PC-9 (cell line): ENCODE results near the gene SGK2. TPM values are rescaled to one million over a fixed set of nuclear protein-coding genes. Genes with fewer than 3 reads are reported as not detected.

ENCODE experiments used
- BruUV-seq: library from RNA; stranded (reverse); fragments of 400-500 nt; replicated peaks from 2 replicates; lab custom pipeline; 2021; lab: Mats Ljungman, UMichigan
- CTCF ChIA-PET: fragments of 300-600 bp; sonication (Branson Sonifier 250); formaldehyde crosslinking; loops from one replicate; lab custom pipeline; 2022; ENCODE audit warnings: antibody characterized with exemption; lab: Charles Lee
- POLR2A ChIA-PET: fragments of 300-600 bp; sonication (Branson Sonifier 250); formaldehyde crosslinking; loops from one replicate; lab custom pipeline; 2022; ENCODE audit warnings: antibody characterized with exemption; ENCODE audit not compliant: unreplicated experiment; lab: Charles Lee
- DNase-seq, 2 experiments: peaks; one replicate each; pipeline versions ENCODE4 v3.0.0 to v3.0.0-alpha.2; 2015 to 2022; ENCODE audit warnings: mixed read lengths in 1 of 2
- H2AFZ ChIP-seq: fragments of 200-600 bp; sonication (generic); 2 replicates; pipeline ENCODE4 v1.8.1; 2017; ENCODE audit warnings: antibody characterized with exemption
- H3F3A ChIP-seq: fragments of 200-600 bp; sonication (generic); 2 replicates; pipeline ENCODE4 v1.8.1; 2017; ENCODE audit warnings: antibody characterized with exemption, mild to moderate bottlenecking, low read depth; ENCODE audit not compliant: insufficient read depth
- H3K27ac ChIP-seq: fragments of 200-600 bp; sonication (generic); 2 replicates; pipeline ENCODE4 v1.6.1; 2016; ENCODE audit warnings: mixed run types
- H3K27me3 ChIP-seq: fragments of 200-600 bp; sonication (generic); 2 replicates; pipeline ENCODE4 v1.6.1; 2016; ENCODE audit warnings: low read depth, mixed run types; ENCODE audit not compliant: insufficient read depth
- H3K36me3 ChIP-seq: fragments of 200-600 bp; sonication (generic); 2 replicates; pipeline ENCODE4 v1.6.1; 2016; ENCODE audit warnings: low read depth, mixed run types
- H3K4me1 ChIP-seq: fragments of 200-600 bp; sonication (generic); replicated peaks from 2 replicates; pipeline ENCODE4 v1.6.1; 2016; ENCODE audit warnings: mixed run types; ENCODE audit not compliant: insufficient read depth
- H3K4me2 ChIP-seq: fragments of 200-600 bp; sonication (generic); 2 replicates; pipeline ENCODE4 v1.6.1; 2017; ENCODE audit warnings: mixed run types
- H3K4me3 ChIP-seq: fragments of 200-600 bp; sonication (generic); 2 replicates; pipeline ENCODE4 v1.6.1; 2016; ENCODE audit warnings: mixed run types
- H3K79me2 ChIP-seq: fragments of 200-600 bp; sonication (generic); 2 replicates; pipeline ENCODE4 v1.6.1; 2017; ENCODE audit warnings: low read depth, mixed run types
- H3K9me2 ChIP-seq: fragments of 200-600 bp; sonication (generic); 2 replicates; pipeline ENCODE4 v1.8.1; 2017; ENCODE audit warnings: mild to moderate bottlenecking; ENCODE audit not compliant: insufficient read depth
- H3K9me3 ChIP-seq: fragments of 200-600 bp; sonication (generic); 2 replicates; pipeline ENCODE4 v1.8.1; 2016; ENCODE audit warnings: low read depth; ENCODE audit not compliant: insufficient read depth
- H4K20me1 ChIP-seq: fragments of 200-600 bp; sonication (generic); 2 replicates; pipeline ENCODE4 v1.8.1; 2017; ENCODE audit not compliant: insufficient read depth
- EZH2 ChIP-seq: fragments of 200-600 bp; sonication (generic); IDR thresholded peaks from 2 replicates; pipeline ENCODE4 v1.8.0; 2017; ENCODE audit warnings: antibody characterized with exemption, low read depth
- intact Hi-C: fragments of 100-400 bp; cut with micrococcal nuclease; formaldehyde crosslinking; loops from one replicate; pipeline ENCODE4 v1.10.0; 2022; ENCODE audit not compliant: unreplicated experiment
- total RNA-seq: library from RNA; stranded (reverse); gene quantifications from 2 replicates; pipeline ENCODE4 v1.2.3, GENCODE V29; 2021
- TF ChIP-seq, protein P1 (sequence below): fragments of 200-600 bp; sonication (generic); conservative IDR thresholded peaks from 2 replicates; pipeline ENCODE4 v1.6.1; 2017; ENCODE audit warnings: mixed run types, antibody characterized with exemption, mild to moderate bottlenecking, moderate library complexity

Gene SGK2
- total RNA-seq, 1 experiment from 2014 or later, result 3.1 TPM

DNA sequence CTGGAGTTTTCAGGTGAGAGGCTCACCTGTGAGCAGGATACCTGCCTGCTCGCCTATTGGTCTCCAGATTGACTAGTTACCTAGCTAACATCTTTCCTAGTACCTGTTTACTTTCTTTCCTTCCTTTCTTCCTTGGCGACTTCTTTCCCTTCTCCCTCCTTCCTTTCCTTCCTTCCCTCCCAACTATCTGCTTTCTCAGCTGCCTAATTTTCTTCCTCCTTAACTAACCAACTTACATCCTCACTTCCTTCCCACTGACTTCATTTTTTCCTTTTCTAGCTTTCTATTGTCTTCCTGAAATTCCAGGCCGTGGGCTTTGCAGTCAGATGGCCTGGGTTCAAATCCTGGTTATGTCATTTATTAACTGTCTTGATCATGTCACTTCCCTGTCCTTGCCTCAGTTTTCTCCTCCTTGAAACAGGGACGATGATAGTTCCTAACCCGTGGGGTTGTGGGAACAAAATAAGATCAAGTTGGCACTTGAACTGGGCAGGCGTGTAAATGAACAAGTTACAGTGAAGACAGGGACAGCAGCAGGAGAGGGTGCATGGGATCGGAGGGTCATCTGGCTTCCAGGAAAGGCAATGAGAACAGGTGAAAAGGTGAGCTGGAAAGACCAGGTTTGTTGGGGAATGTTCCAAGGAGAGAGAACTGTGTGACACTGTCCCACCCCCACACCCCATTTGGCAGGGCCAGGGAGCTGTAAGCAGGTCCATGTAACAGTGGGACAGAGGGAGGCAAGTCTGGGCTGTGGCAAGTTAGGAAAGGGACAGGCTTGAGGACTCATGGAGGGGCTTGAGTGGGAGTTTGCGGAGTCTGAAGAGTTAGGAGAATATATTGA lies 540 bp downstream of the SGK2 start:
- Histone ChIP-seq H3K79me2 (no peaks in the 10 kb centered on the region), H3K9me2 (no peaks in the 10 kb centered on the region), H3F3A (peaks cover 15% of the 10 kb centered on the region; the same call in 1 of the 2 replicates), H3K9me3 (no peaks in the 10 kb centered on the region), H3K27ac (peak overlapping the region; percentile 52), H4K20me1 (no peaks in the 10 kb centered on the region), H2AFZ (peak overlapping the region; percentile 42), H3K4me1 (peaks cover 20% of the 10 kb centered on the region), H3K36me3 (no peaks in the 10 kb centered on the region), H3K27me3 (no peaks in the 10 kb centered on the region), H3K4me3 (no peak overlapping the region), H3K4me2 (peak overlapping the region; percentile 53)
- ChIA-PET CTCF (interaction anchor here (1.1 kb wide), 1 partner anchor 31 kb away, joined by 3 read pairs; the partner anchor contains the start of gene IFT52), POLR2A (no interaction called here)
- no TSS peak for BruUV-seq
- intact Hi-C loops, result no loop called here
- no peak for DNase-seq
- no peak for TF ChIP-seq EZH2
- TF ChIP-seq, protein P1, sequence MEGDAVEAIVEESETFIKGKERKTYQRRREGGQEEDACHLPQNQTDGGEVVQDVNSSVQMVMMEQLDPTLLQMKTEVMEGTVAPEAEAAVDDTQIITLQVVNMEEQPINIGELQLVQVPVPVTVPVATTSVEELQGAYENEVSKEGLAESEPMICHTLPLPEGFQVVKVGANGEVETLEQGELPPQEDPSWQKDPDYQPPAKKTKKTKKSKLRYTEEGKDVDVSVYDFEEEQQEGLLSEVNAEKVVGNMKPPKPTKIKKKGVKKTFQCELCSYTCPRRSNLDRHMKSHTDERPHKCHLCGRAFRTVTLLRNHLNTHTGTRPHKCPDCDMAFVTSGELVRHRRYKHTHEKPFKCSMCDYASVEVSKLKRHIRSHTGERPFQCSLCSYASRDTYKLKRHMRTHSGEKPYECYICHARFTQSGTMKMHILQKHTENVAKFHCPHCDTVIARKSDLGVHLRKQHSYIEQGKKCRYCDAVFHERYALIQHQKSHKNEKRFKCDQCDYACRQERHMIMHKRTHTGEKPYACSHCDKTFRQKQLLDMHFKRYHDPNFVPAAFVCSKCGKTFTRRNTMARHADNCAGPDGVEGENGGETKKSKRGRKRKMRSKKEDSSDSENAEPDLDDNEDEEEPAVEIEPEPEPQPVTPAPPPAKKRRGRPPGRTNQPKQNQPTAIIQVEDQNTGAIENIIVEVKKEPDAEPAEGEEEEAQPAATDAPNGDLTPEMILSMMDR, result no peak

DNA sequence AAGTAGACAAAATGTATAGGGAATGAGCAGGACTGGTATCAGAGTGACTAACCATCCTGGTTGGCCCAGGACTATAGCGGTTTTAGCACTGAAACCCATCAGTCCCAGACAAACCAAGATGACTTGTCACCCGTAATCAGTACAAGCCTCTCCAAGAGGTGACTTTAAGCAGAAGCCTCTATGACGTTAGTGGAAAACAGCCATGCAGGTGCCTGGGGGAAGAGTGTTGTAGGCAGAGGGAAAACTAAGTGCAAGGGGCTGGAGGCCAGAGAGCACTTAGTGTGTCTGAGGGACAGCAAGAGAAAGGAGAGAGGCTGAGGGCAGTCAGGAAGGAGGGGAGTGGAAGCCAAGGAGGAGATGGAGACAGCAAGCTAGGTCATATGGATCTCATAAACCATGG lies 2.1 kb downstream of the SGK2 start:
- POLR2A ChIA-PET, result interaction anchor here (0.6 to 0.7 kb wide), 2 partner anchors 594 to 1000 kb away, joined by 3 to 24 read pairs; no protein-coding TSS in a partner anchor
- Histone ChIP-seq H3K9me2 (no peaks in the 10 kb centered on the region), H2AFZ (no peak overlapping the region), H3K9me3 (no peaks in the 10 kb centered on the region), H4K20me1 (no peaks in the 10 kb centered on the region), H3K4me1 (peaks cover 20% of the 10 kb centered on the region), H3K4me3 (no peak overlapping the region), H3K79me2 (no peaks in the 10 kb centered on the region), H3K27me3 (no peaks in the 10 kb centered on the region), H3K36me3 (no peaks in the 10 kb centered on the region), H3K27ac (no peak overlapping the region), H3K4me2 (no peak overlapping the region), H3F3A (peaks cover 15% of the 10 kb centered on the region; the same call in 1 of the 2 replicates)
- BruUV-seq, result no TSS peak
- intact Hi-C loops, result no loop called here
- no peak for TF ChIP-seq EZH2
- TF ChIP-seq, protein P1, result no peak
- no peak for DNase-seq
- CTCF ChIA-PET, result no interaction called here

DNA sequence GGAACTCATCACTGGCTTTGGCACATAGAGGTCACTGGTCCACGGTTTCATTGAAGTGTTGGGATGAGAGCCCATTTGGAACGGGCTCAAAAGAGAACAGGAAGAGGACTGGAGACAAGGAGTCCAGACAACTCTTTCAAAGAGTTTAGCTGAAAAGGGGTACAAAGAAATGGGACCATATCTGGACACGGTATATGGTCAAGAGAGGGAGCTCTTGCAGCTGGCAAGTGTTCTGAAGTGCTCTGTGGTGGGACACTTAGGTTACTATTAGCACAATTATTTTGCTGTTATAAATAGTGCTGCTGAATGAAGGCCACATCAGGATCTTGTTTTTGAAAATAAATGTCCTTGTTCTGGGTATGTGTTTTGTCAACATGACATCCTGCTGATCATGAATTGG lies 4.6 kb downstream of the SGK2 start:
- H3K9me3 ChIP-seq, result no peaks in the 10 kb centered on the region
- H3K79me2 ChIP-seq, result no peaks in the 10 kb centered on the region
- peaks cover 13% of the 10 kb centered on the region for H3K4me1 ChIP-seq
- no peak for DNase-seq
- no peak overlapping the region for H3K27ac ChIP-seq
- no peak overlapping the region for H3K4me2 ChIP-seq
- H3K27me3 ChIP-seq, result no peaks in the 10 kb centered on the region
- intact Hi-C loops, result no loop called here
- no peaks in the 10 kb centered on the region for H3K36me3 ChIP-seq
- CTCF ChIA-PET, result no interaction called here
- BruUV-seq, result no TSS peak
- H2AFZ ChIP-seq, result no peak overlapping the region
- POLR2A ChIA-PET, result interaction anchor here (0.6 kb wide), 1 partner anchor 700 kb away, joined by 3 read pairs; no protein-coding TSS in a partner anchor
- TF ChIP-seq, protein P1, result no peak
- no peak for TF ChIP-seq EZH2
- H3F3A ChIP-seq, result peaks cover 11% of the 10 kb centered on the region; the same call in 1 of the 2 replicates
- H4K20me1 ChIP-seq, result no peaks in the 10 kb centered on the region
- H3K4me3 ChIP-seq, result no peak overlapping the region
- no peaks in the 10 kb centered on the region for H3K9me2 ChIP-seq
